OCI-LY3 (cell line): Measurements from ENCODE around the gene FBLN7.

Source experiments
- EZH2phosphoT487 ChIP-seq: fragments of 200-600 bp; shearing (Covaris generic); IDR thresholded peaks from 2 replicates; pipeline ENCODE4 v1.6.1; 2018; ENCODE audit warnings: antibody characterized with exemption, mixed run types, low read depth
- TF ChIP-seq, protein P1 (sequence below): fragments of 200-600, 300-600 bp; sonication (generic); IDR thresholded peaks from 2 replicates; pipeline ENCODE4 v1.5.1; 2014; ENCODE audit warnings: antibody characterized with exemption, low read length, low read depth

DNA sequence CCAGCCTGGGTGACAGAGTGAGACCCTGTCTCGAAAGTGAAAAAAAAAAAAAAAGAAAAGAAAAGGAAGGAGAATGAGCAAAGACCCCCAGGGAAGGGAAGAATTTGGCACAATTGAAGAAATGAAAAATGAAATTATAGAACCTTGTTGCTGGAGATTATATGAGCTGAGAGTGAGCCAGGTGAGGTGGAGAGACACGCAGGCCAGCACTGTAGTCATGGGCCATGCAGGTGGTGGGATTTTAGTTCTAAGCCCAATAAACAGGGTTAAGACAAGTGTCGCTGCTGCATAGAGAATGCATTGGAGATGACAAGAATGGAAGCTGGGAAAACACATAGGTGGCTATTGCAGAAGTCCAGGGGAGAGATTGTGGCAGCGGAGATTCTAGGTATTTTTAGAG, 32.3 kb downstream of the FBLN7 start:
- TF ChIP-seq, protein P1, sequence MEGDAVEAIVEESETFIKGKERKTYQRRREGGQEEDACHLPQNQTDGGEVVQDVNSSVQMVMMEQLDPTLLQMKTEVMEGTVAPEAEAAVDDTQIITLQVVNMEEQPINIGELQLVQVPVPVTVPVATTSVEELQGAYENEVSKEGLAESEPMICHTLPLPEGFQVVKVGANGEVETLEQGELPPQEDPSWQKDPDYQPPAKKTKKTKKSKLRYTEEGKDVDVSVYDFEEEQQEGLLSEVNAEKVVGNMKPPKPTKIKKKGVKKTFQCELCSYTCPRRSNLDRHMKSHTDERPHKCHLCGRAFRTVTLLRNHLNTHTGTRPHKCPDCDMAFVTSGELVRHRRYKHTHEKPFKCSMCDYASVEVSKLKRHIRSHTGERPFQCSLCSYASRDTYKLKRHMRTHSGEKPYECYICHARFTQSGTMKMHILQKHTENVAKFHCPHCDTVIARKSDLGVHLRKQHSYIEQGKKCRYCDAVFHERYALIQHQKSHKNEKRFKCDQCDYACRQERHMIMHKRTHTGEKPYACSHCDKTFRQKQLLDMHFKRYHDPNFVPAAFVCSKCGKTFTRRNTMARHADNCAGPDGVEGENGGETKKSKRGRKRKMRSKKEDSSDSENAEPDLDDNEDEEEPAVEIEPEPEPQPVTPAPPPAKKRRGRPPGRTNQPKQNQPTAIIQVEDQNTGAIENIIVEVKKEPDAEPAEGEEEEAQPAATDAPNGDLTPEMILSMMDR: no peak
- no peak for TF ChIP-seq EZH2phosphoT487
